Lung (tissue), 12 donors: ENCODE data around the gene BATF. TPM values are rescaled to one million over a fixed set of nuclear protein-coding genes. Genes with fewer than 3 reads are reported as not detected.

Experiments
- ATAC-seq: fragments of 200-7000 bp; cut with Tn5 transposase; one replicate; pipeline ENCODE4 v1.9.1; 2020; ENCODE audit warnings: moderate number of reproducible peaks; ENCODE audit not compliant: insufficient read depth, low FRiP score
- DNase-seq, 3 donors: peaks; one replicate each; pipeline ENCODE4 v3.0.0-alpha.2; 2013 to 2017
- H3K27ac ChIP-seq, 2 donors: one replicate each; pipeline ENCODE4 v1.5.1; 2013; ENCODE audit warnings: mild to moderate bottlenecking in 2 of 2, moderate library complexity in 2 of 2, control low read depth in 1 of 2, inconsistent platforms in 1 of 2, low read depth in 1 of 2, low read length in 1 of 2
- H3K27me3 ChIP-seq, 3 donors: one replicate each; pipeline ENCODE4 v1.5.1; 2013; ENCODE audit warnings: low read length in 2 of 3; ENCODE audit not compliant: control insufficient read depth in 3 of 3, insufficient read depth in 3 of 3
- H3K36me3 ChIP-seq, 4 donors: one replicate each; pipeline ENCODE4 v1.5.1; 2013; ENCODE audit warnings: low read length in 4 of 4, mild to moderate bottlenecking in 1 of 4, moderate library complexity in 1 of 4; ENCODE audit not compliant: control insufficient read depth in 4 of 4, insufficient read depth in 4 of 4
- H3K4me1 ChIP-seq, 5 donors: one replicate each; pipeline ENCODE4 v1.5.1; 2013; ENCODE audit warnings: low read length in 5 of 5, mild to moderate bottlenecking in 2 of 5, moderate library complexity in 1 of 5; ENCODE audit not compliant: control insufficient read depth in 5 of 5, insufficient read depth in 5 of 5
- H3K4me3 ChIP-seq: one replicate; pipeline ENCODE4 v1.5.1; 2013; ENCODE audit warnings: mild to moderate bottlenecking, control low read depth, moderate library complexity
- H3K9ac ChIP-seq, 2 donors: one replicate each; pipeline ENCODE4 v1.5.1; 2013; ENCODE audit warnings: low read length in 2 of 2, control low read depth in 1 of 2; ENCODE audit not compliant: insufficient read depth in 1 of 2
- H3K9me3 ChIP-seq, 4 donors: one replicate each; pipeline ENCODE4 v1.5.1; 2013; ENCODE audit warnings: low read length in 3 of 4, mild to moderate bottlenecking in 1 of 4, moderate library complexity in 1 of 4; ENCODE audit not compliant: control insufficient read depth in 4 of 4, insufficient read depth in 3 of 4
- CTCF ChIP-seq: IDR thresholded peaks from 2 replicates; pipeline ENCODE4 v1.5.1; 2012; ENCODE audit warnings: mild to moderate bottlenecking; ENCODE audit errors: control extremely low read depth, extremely low read depth
- WGBS, 2 donors: extraction: QIAGEN DNeasy Blood & Tissue Kit; methylation state at CpG; one replicate each; pipeline ENCODE4 v1.1.7; 2013; 5-methylcytosine and 5-hydroxymethylcytosine counted together
- polyA plus RNA-seq, 2 donors: library from polyadenylated mRNA; stranded (reverse); fragments of 200-250 nt; gene quantifications; one replicate each; pipeline ENCODE4 v1.2.1, GENCODE V29; 2013
- total RNA-seq, 2 donors: library from RNA; depleted of rRNA in 1 of 2; stranded (reverse); fragments of >200 nt in 1 of 2; gene quantifications; one replicate each; pipeline ENCODE4 v1.2.1, GENCODE V29; 2014 to 2021
- donor health status: control.
- donor health status: control.
- donor health status: Bipolar disorder and iron deficiency.
- donor health status: healthy.
- donor health status: DM: yes; HTN: yes; CAD: no.

Gene BATF
- total and polyA plus RNA-seq, 4 donors = 7.4 to 74.3 (median 11.7) TPM

GRCh38 chr14:75562489-75562888, 40.2 kb downstream of the BATF start:
- peaks cover 0 to 3% (median 0%) of the 10 kb centered on the region in 3 donors for H3K27me3 ChIP-seq
- WGBS, 2 donors = 79 to 87% methylated on average over 4 of the region's 4 CpGs
- H3K4me1 ChIP-seq = peaks cover 0 to 6% (median 0%) of the 10 kb centered on the region in 5 donors
- no peak for ATAC-seq
- no peak overlapping the region for H3K27ac ChIP-seq
- no peaks in the 10 kb centered on the region for H3K9me3 ChIP-seq
- H3K9ac ChIP-seq = no peak overlapping the region
- H3K36me3 ChIP-seq = no peaks in the 10 kb centered on the region
- H3K4me3 ChIP-seq = no peak overlapping the region
- no peak for TF ChIP-seq CTCF
- DNase-seq = no peak

- 78 to 87% methylated on average over 4 of the region's 4 CpGs for WGBS, 2 donors
- TF ChIP-seq CTCF = no peak
- Histone ChIP-seq H3K4me3 (no peak overlapping the region), H3K36me3 (no peaks in the 10 kb centered on the region), H3K9ac (no peak overlapping the region), H3K9me3 (no peaks in the 10 kb centered on the region), H3K27ac (no peak overlapping the region), H3K27me3 (peaks cover 0 to 3% (median 0%) of the 10 kb centered on the region in 3 donors), H3K4me1 (peaks cover 0 to 6% (median 0%) of the 10 kb centered on the region in 5 donors)
- DNase-seq (no peak), ATAC-seq (no peak)
Observed at GRCh38 chr14:75563931-75564330, 41.7 kb downstream of the BATF start.

- 73 to 80% methylated on average over 5 of the region's 5 CpGs for WGBS, 2 donors
- Histone ChIP-seq H3K27me3 (peaks cover 0 to 3% (median 0%) of the 10 kb centered on the region in 3 donors), H3K9me3 (no peaks in the 10 kb centered on the region), H3K27ac (no peak overlapping the region), H3K9ac (no peak overlapping the region), H3K4me3 (no peak overlapping the region), H3K4me1 (peaks cover 0 to 5% (median 0%) of the 10 kb centered on the region in 5 donors), H3K36me3 (no peaks in the 10 kb centered on the region)
- no peak for TF ChIP-seq CTCF
- ATAC-seq (no peak), DNase-seq (no peak)
Observed at GRCh38 chr14:75565056-75565455, 42.8 kb downstream of the BATF start.

- H3K36me3 ChIP-seq = no peaks in the 10 kb centered on the region
- DNase-seq (no peak), ATAC-seq (no peak)
- peaks cover 0 to 5% (median 0%) of the 10 kb centered on the region in 5 donors for H3K4me1 ChIP-seq
- no peak overlapping the region for H3K9ac ChIP-seq
- H3K27ac ChIP-seq = no peak overlapping the region
- H3K9me3 ChIP-seq = no peaks in the 10 kb centered on the region
- 74 to 76% methylated on average over 4 of the region's 4 CpGs for WGBS, 2 donors
- peaks cover 0 to 3% (median 0%) of the 10 kb centered on the region in 3 donors for H3K27me3 ChIP-seq
- no peak overlapping the region for H3K4me3 ChIP-seq
- TF ChIP-seq CTCF = no peak
Observed at GRCh38 chr14:75566321-75566720, 44.1 kb downstream of the BATF start.
